ENCODE data around the gene EPB41L4A.

EPB41L4A gene

GRCh38 chr5:112258571-112258970, 160.5 kb downstream of the EPB41L4A start:
- H3K4me1 ChIP-seq (ENCODE audit: low read length): no peaks in the 10 kb centered on the region
- H3K4me3 ChIP-seq (ENCODE audit: low read length): no peak overlapping the region
- H3K4me2 ChIP-seq (ENCODE audit: low read depth, low read length): no peak overlapping the region
- H3K36me3 ChIP-seq (replicated peaks; ENCODE audit: insufficient read depth, low read length): no peaks in the 10 kb centered on the region
- H3K27me3 ChIP-seq (replicated peaks; ENCODE audit: insufficient read depth, low read length): no peaks in the 10 kb centered on the region
- H2AFZ ChIP-seq (ENCODE audit: low read length): no peak overlapping the region
- H3K9me3 ChIP-seq (replicated peaks; ENCODE audit: insufficient read depth, low read length): no peaks in the 10 kb centered on the region
- H3K9ac ChIP-seq (ENCODE audit: low read length): no peak overlapping the region
- TF ChIP-seq EZH2phosphoT487 (IDR thresholded peaks at IDR 0.05; ENCODE audit: low read length) (no peak), EZH2 (optimal IDR thresholded peaks at IDR 0.05; ENCODE audit: low read depth, low read length) (no peak), CTCF (IDR thresholded peaks at IDR 0.05; ENCODE audit: low read length) (no peak)
- no peak for DNase-seq
- no peaks in the 10 kb centered on the region for H4K20me1 ChIP-seq (ENCODE audit: insufficient read depth, low read length)
- no peaks in the 10 kb centered on the region for H3K9me2 ChIP-seq (replicated peaks; ENCODE audit: insufficient read depth, low read length)
- no peaks in the 10 kb centered on the region for H3K79me2 ChIP-seq (ENCODE audit: low read length)
- no peaks in the 10 kb centered on the region for H3F3A ChIP-seq (ENCODE audit: insufficient read depth, low read length)
- H3K27ac ChIP-seq (ENCODE audit: low read length): no peak overlapping the region

GRCh38 chr5:112257976-112258375, 161.1 kb downstream of the EPB41L4A start:
- no peak overlapping the region for H3K4me2 ChIP-seq (ENCODE audit: low read depth, low read length)
- H3K9me2 ChIP-seq (replicated peaks; ENCODE audit: insufficient read depth, low read length): no peaks in the 10 kb centered on the region
- no peaks in the 10 kb centered on the region for H3K27me3 ChIP-seq (replicated peaks; ENCODE audit: insufficient read depth, low read length)
- H2AFZ ChIP-seq (ENCODE audit: low read length): no peak overlapping the region
- no peaks in the 10 kb centered on the region for H3K79me2 ChIP-seq (ENCODE audit: low read length)
- DNase-seq: no peak
- no peaks in the 10 kb centered on the region for H4K20me1 ChIP-seq (ENCODE audit: insufficient read depth, low read length)
- H3K9ac ChIP-seq (ENCODE audit: low read length): no peak overlapping the region
- H3K27ac ChIP-seq (ENCODE audit: low read length): no peak overlapping the region
- no peaks in the 10 kb centered on the region for H3F3A ChIP-seq (ENCODE audit: insufficient read depth, low read length)
- no peaks in the 10 kb centered on the region for H3K36me3 ChIP-seq (replicated peaks; ENCODE audit: insufficient read depth, low read length)
- no peak for TF ChIP-seq EZH2phosphoT487 (IDR thresholded peaks at IDR 0.05; ENCODE audit: low read length)
- no peak for TF ChIP-seq EZH2 (optimal IDR thresholded peaks at IDR 0.05; ENCODE audit: low read depth, low read length)
- no peak for TF ChIP-seq CTCF (IDR thresholded peaks at IDR 0.05; ENCODE audit: low read length)
- no peaks in the 10 kb centered on the region for H3K9me3 ChIP-seq (replicated peaks; ENCODE audit: insufficient read depth, low read length)
- no peaks in the 10 kb centered on the region for H3K4me1 ChIP-seq (ENCODE audit: low read length)
- no peak overlapping the region for H3K4me3 ChIP-seq (ENCODE audit: low read length)

DNA sequence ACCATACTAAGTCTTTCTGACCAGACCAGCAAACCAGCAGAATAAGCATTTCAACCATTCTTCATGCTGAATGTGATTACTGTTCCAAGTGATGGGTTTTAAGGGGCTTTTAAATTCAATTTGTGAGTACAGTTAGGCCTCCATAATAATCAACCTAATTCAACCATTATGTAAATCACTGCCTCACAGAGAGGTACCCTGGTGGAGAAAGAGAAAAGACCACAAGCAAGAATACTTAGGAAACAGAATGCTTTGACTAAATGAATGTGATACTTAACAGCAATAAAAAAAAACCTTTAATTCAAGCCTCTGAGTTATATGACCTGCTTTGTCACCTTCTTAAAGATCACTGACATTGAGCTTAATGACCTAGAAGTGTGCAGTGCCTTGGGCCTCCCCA, 162.1 kb downstream of the EPB41L4A start:
- Histone ChIP-seq H3K4me2 (ENCODE audit: low read depth, low read length) (no peak overlapping the region), H3K9ac (ENCODE audit: low read length) (no peak overlapping the region), H3K4me1 (ENCODE audit: low read length) (no peaks in the 10 kb centered on the region), H3K36me3 (replicated peaks; ENCODE audit: insufficient read depth, low read length) (no peaks in the 10 kb centered on the region), H3F3A (ENCODE audit: insufficient read depth, low read length) (no peaks in the 10 kb centered on the region), H2AFZ (ENCODE audit: low read length) (no peak overlapping the region), H3K27me3 (replicated peaks; ENCODE audit: insufficient read depth, low read length) (no peaks in the 10 kb centered on the region), H3K79me2 (ENCODE audit: low read length) (no peaks in the 10 kb centered on the region), H3K9me3 (replicated peaks; ENCODE audit: insufficient read depth, low read length) (no peaks in the 10 kb centered on the region), H4K20me1 (ENCODE audit: insufficient read depth, low read length) (no peaks in the 10 kb centered on the region), H3K9me2 (replicated peaks; ENCODE audit: insufficient read depth, low read length) (no peaks in the 10 kb centered on the region), H3K27ac (ENCODE audit: low read length) (no peak overlapping the region), H3K4me3 (ENCODE audit: low read length) (no peak overlapping the region)
- DNase-seq: no peak
- no peak for TF ChIP-seq EZH2phosphoT487 (IDR thresholded peaks at IDR 0.05; ENCODE audit: low read length)
- no peak for TF ChIP-seq EZH2 (optimal IDR thresholded peaks at IDR 0.05; ENCODE audit: low read depth, low read length)
- no peak for TF ChIP-seq CTCF (IDR thresholded peaks at IDR 0.05; ENCODE audit: low read length)
